ENCODE data around the gene MEF2C.

DNA sequence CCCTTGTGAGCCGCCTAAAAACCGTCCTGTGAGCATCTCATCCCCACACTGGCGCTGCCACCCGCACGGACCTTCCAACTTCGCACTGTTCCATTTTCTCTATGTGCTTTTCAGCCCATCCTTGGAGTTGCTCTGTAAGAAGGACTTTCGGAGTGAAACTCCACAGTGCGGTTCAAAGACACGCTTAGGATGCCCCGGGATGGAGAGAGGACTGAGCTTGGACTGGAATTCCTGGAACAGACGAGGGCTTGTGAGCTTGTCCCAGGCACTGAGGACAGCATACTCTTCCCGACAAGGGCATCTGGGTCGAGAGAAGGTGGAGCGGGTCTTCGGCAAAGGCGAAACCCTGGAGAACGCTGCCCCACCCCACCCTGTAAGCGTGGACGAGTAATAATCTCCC, 187.8 kb downstream of the MEF2C start:
- TF ChIP-seq, protein P1, sequence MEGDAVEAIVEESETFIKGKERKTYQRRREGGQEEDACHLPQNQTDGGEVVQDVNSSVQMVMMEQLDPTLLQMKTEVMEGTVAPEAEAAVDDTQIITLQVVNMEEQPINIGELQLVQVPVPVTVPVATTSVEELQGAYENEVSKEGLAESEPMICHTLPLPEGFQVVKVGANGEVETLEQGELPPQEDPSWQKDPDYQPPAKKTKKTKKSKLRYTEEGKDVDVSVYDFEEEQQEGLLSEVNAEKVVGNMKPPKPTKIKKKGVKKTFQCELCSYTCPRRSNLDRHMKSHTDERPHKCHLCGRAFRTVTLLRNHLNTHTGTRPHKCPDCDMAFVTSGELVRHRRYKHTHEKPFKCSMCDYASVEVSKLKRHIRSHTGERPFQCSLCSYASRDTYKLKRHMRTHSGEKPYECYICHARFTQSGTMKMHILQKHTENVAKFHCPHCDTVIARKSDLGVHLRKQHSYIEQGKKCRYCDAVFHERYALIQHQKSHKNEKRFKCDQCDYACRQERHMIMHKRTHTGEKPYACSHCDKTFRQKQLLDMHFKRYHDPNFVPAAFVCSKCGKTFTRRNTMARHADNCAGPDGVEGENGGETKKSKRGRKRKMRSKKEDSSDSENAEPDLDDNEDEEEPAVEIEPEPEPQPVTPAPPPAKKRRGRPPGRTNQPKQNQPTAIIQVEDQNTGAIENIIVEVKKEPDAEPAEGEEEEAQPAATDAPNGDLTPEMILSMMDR (IDR thresholded peaks at IDR 0.05), result no peak
- no peak for TF ChIP-seq POLR2A (IDR thresholded peaks at IDR 0.05)
